HL-60/S4 (cell line): Measurements from ENCODE around the gene IZUMO3.
"Not testable (repeated sequence)": the region's sequence is repeated elsewhere in the genome, so short reads cannot be mapped to it uniquely, and the experiment has no call there.

Source experiments
- in situ Hi-C: fragments of 300-500 bp; cut with MboI; formaldehyde crosslinking; loops from 2 replicates; pipeline ENCODE4 v1.14.3; 2022; ENCODE audit warnings: low sequenced_read_pairs

IZUMO3 gene

GRCh38 chr9:24545847-24546522, at the start of gene IZUMO3:
IZUMO3 (minus strand) TSS chr9:24545897; CDS start chr9:24545649, 248 bp downstream.
- in situ Hi-C loops, result no loop called here

- in situ Hi-C loops, result no loop called here
Measured at GRCh38 chr9:24594234-24594850, 48.6 kb upstream of the IZUMO3 start.

- in situ Hi-C loops, result no loop called here
Measured at GRCh38 chr9:24590432-24590831, 44.7 kb upstream of the IZUMO3 start.

- in situ Hi-C loops, result no loop called here
Measured at GRCh38 chr9:24587883-24588282, 42.2 kb upstream of the IZUMO3 start.

- in situ Hi-C loops, result no loop called here
Measured at GRCh38 chr9:24582146-24583126, 36.7 kb upstream of the IZUMO3 start.

GRCh38 chr9:24580005-24580404, 34.3 kb upstream of the IZUMO3 start:
- in situ Hi-C loops, result not testable (repeated sequence)

- in situ Hi-C loops, result no loop called here
Measured at GRCh38 chr9:24572406-24572805, 26.7 kb upstream of the IZUMO3 start.

- in situ Hi-C loops, result no loop called here
Measured at GRCh38 chr9:24561957-24562356, 16.3 kb upstream of the IZUMO3 start.

- in situ Hi-C loops, result no loop called here
Measured at GRCh38 chr9:24553183-24553552, 7.5 kb upstream of the IZUMO3 start.

GRCh38 chr9:24552526-24553182, 7.0 kb upstream of the IZUMO3 start:
- in situ Hi-C loops, result no loop called here

GRCh38 chr9:24545285-24545684, 412 bp downstream of the IZUMO3 start:
- in situ Hi-C loops, result no loop called here

GRCh38 chr9:24518545-24518944, 27.2 kb downstream of the IZUMO3 start:
- in situ Hi-C loops, result no loop called here

GRCh38 chr9:24516463-24516862, 29.2 kb downstream of the IZUMO3 start:
- in situ Hi-C loops, result no loop called here

- in situ Hi-C loops, result no loop called here
Measured at GRCh38 chr9:24509850-24510249, 35.8 kb downstream of the IZUMO3 start.

- in situ Hi-C loops, result no loop called here
Measured at GRCh38 chr9:24504521-24504920, 41.2 kb downstream of the IZUMO3 start.

GRCh38 chr9:24502206-24502937, 43.3 kb downstream of the IZUMO3 start:
- in situ Hi-C loops, result no loop called here

- in situ Hi-C loops, result no loop called here
Measured at GRCh38 chr9:24500761-24501160, 44.9 kb downstream of the IZUMO3 start.

- in situ Hi-C loops, result no loop called here
Measured at GRCh38 chr9:24498632-24499031, 47.1 kb downstream of the IZUMO3 start.

- in situ Hi-C loops, result no loop called here
Measured at GRCh38 chr9:24497671-24498070, 48.0 kb downstream of the IZUMO3 start.
